Type B pancreatic cell (in vitro differentiated cells): ENCODE measurements around the gene EVA1C. TPM values are rescaled to one million over a fixed set of nuclear protein-coding genes. Genes with fewer than 3 reads are reported as not detected.
A peak's percentile ranks its signal among the peaks of the same experiment; 100 is the strongest.
"Not testable (repeated sequence)": the region's sequence is repeated elsewhere in the genome, so short reads cannot be mapped to it uniquely, and the experiment has no call there.

Experiments
- DNase-seq: peaks from one replicate; pipeline ENCODE4 v3.0.0; 2021; ENCODE audit warnings: mixed read lengths; ENCODE audit not compliant: unreplicated experiment; ENCODE audit errors: extremely low spot score
- H3K27ac Mint-ChIP-seq: 2 replicates; pipeline ENCODE4 v1.8.0; 2021; ENCODE audit warnings: mild to moderate bottlenecking, mixed read lengths
- H3K27me3 Mint-ChIP-seq: 2 replicates; pipeline ENCODE4 v1.8.0; 2021; ENCODE audit warnings: mixed read lengths
- H3K36me3 Mint-ChIP-seq: 2 replicates; pipeline ENCODE4 v1.8.0; 2021; ENCODE audit warnings: mixed read lengths
- H3K4me1 Mint-ChIP-seq: one replicate; pipeline ENCODE4 v1.8.0; 2021; ENCODE audit warnings: mixed read lengths; ENCODE audit not compliant: unreplicated experiment
- H3K4me3 Mint-ChIP-seq: 2 replicates; pipeline ENCODE4 v1.8.0; 2021; ENCODE audit warnings: mild to moderate bottlenecking, mixed read lengths
- H3K9me3 Mint-ChIP-seq: 2 replicates; pipeline ENCODE4 v1.8.0; 2021; ENCODE audit warnings: mixed read lengths
- CTCF ChIP-seq: fragments of 200-600 bp; sonication (generic); conservative IDR thresholded peaks from 2 replicates; pipeline ENCODE4 v1.5.0; 2021; ENCODE audit warnings: antibody characterized with exemption, mild to moderate bottlenecking
- total RNA-seq: library from RNA; stranded (reverse); gene quantifications from 2 replicates; pipeline ENCODE4 v1.2.1, GENCODE V29; 2021; ENCODE audit warnings: low replicate concordance

EVA1C gene
- total RNA-seq, 1 donor from 2014 or later, result 0.63 TPM

- peaks cover 25% of the 10 kb centered on the region for H3K4me1 Mint-ChIP-seq
- peaks cover 23% of the 10 kb centered on the region for H3K36me3 Mint-ChIP-seq
- no peak for DNase-seq
- H3K27ac Mint-ChIP-seq, result no peak overlapping the region
- H3K4me3 Mint-ChIP-seq, result no peak overlapping the region
- H3K9me3 Mint-ChIP-seq, result no peaks in the 10 kb centered on the region
- H3K27me3 Mint-ChIP-seq, result no peaks in the 10 kb centered on the region
- no peak for TF ChIP-seq CTCF
These were observed 26.2 kb upstream of the EVA1C start for GRCh38 chr21:32386195-32386870.

GRCh38 chr21:32387151-32387550, 25.4 kb upstream of the EVA1C start:
- peaks cover 26% of the 10 kb centered on the region for H3K36me3 Mint-ChIP-seq
- H3K4me3 Mint-ChIP-seq, result no peak overlapping the region
- peaks cover 29% of the 10 kb centered on the region for H3K4me1 Mint-ChIP-seq
- H3K9me3 Mint-ChIP-seq, result no peaks in the 10 kb centered on the region
- DNase-seq, result no peak
- no peaks in the 10 kb centered on the region for H3K27me3 Mint-ChIP-seq
- no peak overlapping the region for H3K27ac Mint-ChIP-seq
- TF ChIP-seq CTCF, result no peak

- no peak overlapping the region for H3K4me3 Mint-ChIP-seq
- H3K27ac Mint-ChIP-seq, result no peak overlapping the region
- H3K4me1 Mint-ChIP-seq, result peaks cover 26% of the 10 kb centered on the region
- no peak for TF ChIP-seq CTCF
- peaks cover 26% of the 10 kb centered on the region for H3K36me3 Mint-ChIP-seq
- no peaks in the 10 kb centered on the region for H3K27me3 Mint-ChIP-seq
- H3K9me3 Mint-ChIP-seq, result no peaks in the 10 kb centered on the region
- DNase-seq, result no peak
These were observed 24.2 kb upstream of the EVA1C start for GRCh38 chr21:32388306-32388705.

GRCh38 chr21:32389337-32390015, 23.0 kb upstream of the EVA1C start:
- no peaks in the 10 kb centered on the region for H3K27me3 Mint-ChIP-seq

GRCh38 chr21:32390537-32391224, 21.8 kb upstream of the EVA1C start:
- peaks cover 26% of the 10 kb centered on the region for H3K4me1 Mint-ChIP-seq
- peaks cover 10% of the 10 kb centered on the region for H3K36me3 Mint-ChIP-seq
- not testable (repeated sequence) for H3K27ac Mint-ChIP-seq, DNase-seq, H3K4me3 Mint-ChIP-seq, H3K9me3 Mint-ChIP-seq, H3K27me3 Mint-ChIP-seq

More at GRCh38 chr21:32389337-32390015, 23.0 kb upstream of the EVA1C start:
- Mint-ChIP-seq H3K4me3 (peak overlapping the region; percentile 59), H3K4me1 (peaks cover 26% of the 10 kb centered on the region), H3K9me3 (no peaks in the 10 kb centered on the region), H3K36me3 (peaks cover 19% of the 10 kb centered on the region), H3K27ac (no peak overlapping the region)
- TF ChIP-seq CTCF, result no peak
- no peak for DNase-seq

- Mint-ChIP-seq H3K36me3 (peaks cover 10% of the 10 kb centered on the region), H3K4me1 (peaks cover 26% of the 10 kb centered on the region), H3K27me3 (peaks cover 3% of the 10 kb centered on the region), H3K9me3 (no peaks in the 10 kb centered on the region), H3K27ac (no peak overlapping the region), H3K4me3 (peak overlapping the region; percentile 92)
- DNase-seq, result no peak
- TF ChIP-seq CTCF, result no peak
These were observed 20.8 kb upstream of the EVA1C start for GRCh38 chr21:32391755-32392154.
